ENCODE measurements around the gene INTS11.

The INTS11 gene

GRCh38 chr1:1314678-1315335 lies 9.7 kb downstream of the INTS11 start:
- DNase-seq (ENCODE audit: low read depth in 3 of 3, low spot score in 1 of 3): no peak

- no peak for DNase-seq (ENCODE audit: low read depth in 3 of 3, low spot score in 1 of 3)
Observed at GRCh38 chr1:1314237-1314586, 10.2 kb downstream of the INTS11 start.

GRCh38 chr1:1313500-1314236 lies 10.8 kb downstream of the INTS11 start:
- DNase-seq (ENCODE audit: low read depth in 3 of 3, low spot score in 1 of 3): no peak

GRCh38 chr1:1312450-1313314 lies 11.8 kb downstream of the INTS11 start:
- no peak for DNase-seq (ENCODE audit: low read depth in 3 of 3, low spot score in 1 of 3)

GRCh38 chr1:1311107-1312104 lies 13.1 kb downstream of the INTS11 start:
- DNase-seq (ENCODE audit: low read depth in 3 of 3, low spot score in 1 of 3): no peak

GRCh38 chr1:1310476-1311053 lies 13.9 kb downstream of the INTS11 start:
- no peak for DNase-seq (ENCODE audit: low read depth in 3 of 3, low spot score in 1 of 3)

- no peak for DNase-seq (ENCODE audit: low read depth in 3 of 3, low spot score in 1 of 3)
Observed at GRCh38 chr1:1310109-1310385, 14.4 kb downstream of the INTS11 start.

GRCh38 chr1:1309251-1310108 lies 15.0 kb downstream of the INTS11 start:
- DNase-seq (ENCODE audit: low read depth in 3 of 3, low spot score in 1 of 3): no peak

- no peak for DNase-seq (ENCODE audit: low read depth in 3 of 3, low spot score in 1 of 3)
Observed at GRCh38 chr1:1308756-1309250, 15.7 kb downstream of the INTS11 start.

GRCh38 chr1:1307923-1308755 lies 16.3 kb downstream of the INTS11 start, which contains the start of the genes ACAP3 and PUSL1:
Gene ACAP3, minus strand, starts transcription at chr1:1307930. Its CDS starts 115 bp downstream, at chr1:1307815.
Gene PUSL1, plus strand, starts transcription at chr1:1308597. Its CDS starts 47 bp downstream, at chr1:1308644.
- peak; percentile 76 to 80 (median 79) for DNase-seq (ENCODE audit: low read depth in 3 of 3, low spot score in 1 of 3)

GRCh38 chr1:1307261-1307922 lies 17.1 kb downstream of the INTS11 start:
- no peak for DNase-seq (ENCODE audit: low read depth in 3 of 3, low spot score in 1 of 3)

GRCh38 chr1:1306661-1307260 lies 17.7 kb downstream of the INTS11 start:
- no peak for DNase-seq (ENCODE audit: low read depth in 3 of 3, low spot score in 1 of 3)

- no peak for DNase-seq (ENCODE audit: low read depth in 3 of 3, low spot score in 1 of 3)
Observed at GRCh38 chr1:1306070-1306660, 18.3 kb downstream of the INTS11 start.

GRCh38 chr1:1305300-1306069 lies 19.0 kb downstream of the INTS11 start:
- peak; percentile 31 to 49 (median 40) for DNase-seq (ENCODE audit: low read depth in 3 of 3, low spot score in 1 of 3)

- DNase-seq (ENCODE audit: low read depth in 3 of 3, low spot score in 1 of 3): no peak
Observed at GRCh38 chr1:1304331-1305299, 19.8 kb downstream of the INTS11 start.

Data from stimulated activated CD4-positive, alpha-beta T cell treated with anti-CD3 and anti-CD28 coated beads, TNF-alpha, amount 100 ng/mL, for 1 hour (primary cell).